HEK293T (cell line): ENCODE results near the gene VPS9D1.
"Not testable (repeated sequence)": the region's sequence is repeated elsewhere in the genome, so short reads cannot be mapped to it uniquely, and the experiment has no call there.

Experiments
- CTCF ChIA-PET: fragments of 350-600 bp; formaldehyde crosslinking; extraction: SDS; loops from one replicate; lab custom pipeline; 2021; ENCODE audit warnings: antibody characterized with exemption, inconsistent platforms; lab: Yijun Ruan, JAX
- POLR2A ChIA-PET: fragments of 350-600 bp; formaldehyde crosslinking; extraction: SDS; loops from one replicate; lab custom pipeline; 2020; ENCODE audit warnings: antibody characterized with exemption, inconsistent platforms; lab: Yijun Ruan, JAX
- DNase-seq: peaks from one replicate; pipeline ENCODE4 v3.0.0; 2012; ENCODE audit warnings: mixed read lengths; ENCODE audit errors: extremely low spot score
- ARNT ChIP-seq: fragments of 450-650 bp; IDR thresholded peaks from 2 replicates; pipeline ENCODE4 v1.6.1; 2017; ENCODE audit warnings: mild to moderate bottlenecking
- BHLHE40 ChIP-seq: fragments of 450-650 bp; IDR thresholded peaks from 2 replicates; pipeline ENCODE4 v1.6.1; 2016; ENCODE audit warnings: mild to moderate bottlenecking, moderate library complexity, borderline replicate concordance
- CTBP1 ChIP-seq: fragments of 450-650 bp; IDR thresholded peaks from 2 replicates; pipeline ENCODE4 v1.6.1; 2016; ENCODE audit warnings: borderline replicate concordance
- ELF4 ChIP-seq: fragments of 450-650 bp; IDR thresholded peaks from 2 replicates; pipeline ENCODE4 v1.6.1; 2017; ENCODE audit warnings: antibody characterized with exemption
- FOXA1 ChIP-seq: fragments of 450-650 bp; IDR thresholded peaks from 2 replicates; pipeline ENCODE4 v1.6.1; 2016; ENCODE audit warnings: mild to moderate bottlenecking
- FOXK2 ChIP-seq: fragments of 450-650 bp; IDR thresholded peaks from 2 replicates; pipeline ENCODE4 v1.6.1; 2016; ENCODE audit warnings: mild to moderate bottlenecking
- FOXM1 ChIP-seq: fragments of 450-650 bp; IDR thresholded peaks from 2 replicates; pipeline ENCODE4 v1.6.1; 2017; ENCODE audit warnings: mild to moderate bottlenecking, borderline replicate concordance
- HDGF ChIP-seq: fragments of 450-650 bp; IDR thresholded peaks from 2 replicates; pipeline ENCODE4 v1.6.1; 2017; ENCODE audit warnings: antibody characterized with exemption, borderline replicate concordance
- L3MBTL2 ChIP-seq: fragments of 450-650 bp; conservative IDR thresholded peaks from 2 replicates; pipeline ENCODE4 v1.6.1; 2016; ENCODE audit warnings: mild to moderate bottlenecking
- LEF1 ChIP-seq: fragments of 450-650 bp; IDR thresholded peaks from 2 replicates; pipeline ENCODE4 v1.6.1; 2017; ENCODE audit warnings: mild to moderate bottlenecking, borderline replicate concordance
- NFRKB ChIP-seq: fragments of 450-650 bp; IDR thresholded peaks from 2 replicates; pipeline ENCODE4 v1.6.1; 2016; ENCODE audit warnings: mild to moderate bottlenecking, moderate library complexity
- PKNOX1 ChIP-seq: fragments of 450-650 bp; IDR thresholded peaks from 2 replicates; pipeline ENCODE4 v1.6.1; 2016
- SP1 ChIP-seq: fragments of 450-650 bp; IDR thresholded peaks from 2 replicates; pipeline ENCODE4 v1.6.1; 2017
- SUZ12 ChIP-seq: fragments of 450-650 bp; IDR thresholded peaks from 2 replicates; pipeline ENCODE4 v1.6.1; 2016; ENCODE audit warnings: mild to moderate bottlenecking
- TARDBP ChIP-seq: fragments of 450-650 bp; IDR thresholded peaks from 2 replicates; pipeline ENCODE4 v1.6.1; 2016
- ZNF384 ChIP-seq: fragments of 450-650 bp; IDR thresholded peaks from 2 replicates; pipeline ENCODE4 v1.6.1; 2016

The VPS9D1 gene

GRCh38 chr16:89672177-89672941 is 48.3 kb downstream of the VPS9D1 start:
- POLR2A ChIA-PET = no interaction called here
- no peak for DNase-seq
- CTCF ChIA-PET = no interaction called here
- TF ChIP-seq SP1 (no peak), TARDBP (no peak), ELF4 (no peak), FOXA1 (no peak), L3MBTL2 (no peak), FOXK2 (no peak), BHLHE40 (no peak), CTBP1 (no peak), ZNF384 (no peak)

- CTCF ChIA-PET, POLR2A ChIA-PET, DNase-seq: not testable (repeated sequence)
Measured at GRCh38 chr16:89671565-89671964, 49.1 kb downstream of the VPS9D1 start.

- TF ChIP-seq TARDBP = no peak
- no peak for TF ChIP-seq SUZ12
- TF ChIP-seq FOXK2 = no peak
- TF ChIP-seq ZNF384 = no peak
- TF ChIP-seq NFRKB = no peak
- TF ChIP-seq FOXM1 = no peak
- TF ChIP-seq ELF4 = no peak
- TF ChIP-seq SP1 = no peak
- TF ChIP-seq ARNT = no peak
- no peak for TF ChIP-seq FOXA1
- no peak for TF ChIP-seq BHLHE40
- no peak for TF ChIP-seq L3MBTL2
- no peak for TF ChIP-seq HDGF
- no peak for TF ChIP-seq CTBP1
- TF ChIP-seq LEF1 = no peak
- TF ChIP-seq PKNOX1 = no peak
- CTCF ChIA-PET = interaction anchor here (0.6 kb wide), 1 partner anchor 56 kb away, joined by 3 read pairs; no protein-coding TSS in a partner anchor
- no peak for DNase-seq
- POLR2A ChIA-PET = no interaction called here
Measured at GRCh38 chr16:89670496-89671431, 49.9 kb downstream of the VPS9D1 start.

DNA sequence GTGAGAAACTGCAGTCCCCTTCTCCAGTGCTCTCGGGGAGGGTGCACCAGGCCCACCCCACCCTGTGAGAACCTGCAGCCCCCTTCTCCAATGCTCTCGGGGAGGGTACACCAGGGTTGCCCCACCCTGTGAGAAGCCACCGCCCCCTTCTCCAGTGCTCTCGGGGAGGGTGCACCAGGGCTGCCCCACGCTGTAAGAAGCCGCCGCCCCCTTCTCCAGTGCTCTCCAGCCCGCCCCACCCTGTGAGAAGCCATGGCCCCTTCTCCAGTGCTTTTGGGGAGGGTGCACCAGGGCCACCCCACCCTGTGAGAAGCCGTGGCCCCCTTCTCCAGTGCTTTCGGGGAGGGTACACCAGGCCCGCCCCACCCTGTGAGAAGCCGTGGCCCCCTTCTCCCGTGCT is 50.9 kb downstream of the VPS9D1 start:
- no peak for DNase-seq
- ChIA-PET POLR2A (no interaction called here), CTCF (no interaction called here)
- TF ChIP-seq SP1 = no peak
- no peak for TF ChIP-seq PKNOX1
- TF ChIP-seq L3MBTL2 = no peak
- TF ChIP-seq FOXK2 = no peak

GRCh38 chr16:89668790-89669158 is 51.9 kb downstream of the VPS9D1 start:
- DNase-seq = no peak
- POLR2A ChIA-PET = no interaction called here
- CTCF ChIA-PET = no interaction called here
- TF ChIP-seq LEF1 (no peak), BHLHE40 (no peak), PKNOX1 (no peak), ARNT (no peak), FOXM1 (no peak), SUZ12 (no peak), FOXA1 (no peak), NFRKB (no peak), ZNF384 (no peak), CTBP1 (no peak), FOXK2 (no peak), L3MBTL2 (no peak), TARDBP (no peak), SP1 (no peak), HDGF (no peak), ELF4 (no peak)

DNA sequence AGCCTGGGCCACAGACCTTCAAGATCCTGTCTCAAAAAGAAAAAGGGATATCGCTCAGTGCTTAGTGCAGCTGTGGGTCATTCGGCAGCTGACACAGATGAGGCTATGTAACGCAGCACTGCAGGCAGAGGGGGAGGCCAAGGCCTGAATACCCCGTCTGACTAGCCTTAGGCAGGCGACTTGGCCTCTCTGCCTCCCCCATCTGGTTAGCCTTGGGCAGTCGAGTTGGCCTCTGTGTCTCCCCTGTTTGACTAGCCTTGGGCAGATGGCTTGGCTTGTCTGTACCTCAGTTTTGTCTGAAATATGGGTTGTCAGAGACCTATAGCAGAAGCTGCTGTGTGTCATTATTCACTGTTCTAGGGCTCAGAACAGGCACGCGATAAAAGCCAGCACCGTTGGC is 53.1 kb downstream of the VPS9D1 start:
- TF ChIP-seq SUZ12 (no peak), ZNF384 (no peak), FOXM1 (no peak), ARNT (no peak), HDGF (no peak), BHLHE40 (no peak), PKNOX1 (no peak), SP1 (no peak), LEF1 (no peak), CTBP1 (no peak), FOXK2 (no peak), ELF4 (no peak), NFRKB (no peak), FOXA1 (no peak), TARDBP (no peak), L3MBTL2 (no peak)
- no peak for DNase-seq
- CTCF ChIA-PET = no interaction called here
- POLR2A ChIA-PET = interaction anchor here (0.9 kb wide), 1 partner anchor 18 kb away, joined by 3 read pairs; the partner anchor contains the start of gene CDK10

DNA sequence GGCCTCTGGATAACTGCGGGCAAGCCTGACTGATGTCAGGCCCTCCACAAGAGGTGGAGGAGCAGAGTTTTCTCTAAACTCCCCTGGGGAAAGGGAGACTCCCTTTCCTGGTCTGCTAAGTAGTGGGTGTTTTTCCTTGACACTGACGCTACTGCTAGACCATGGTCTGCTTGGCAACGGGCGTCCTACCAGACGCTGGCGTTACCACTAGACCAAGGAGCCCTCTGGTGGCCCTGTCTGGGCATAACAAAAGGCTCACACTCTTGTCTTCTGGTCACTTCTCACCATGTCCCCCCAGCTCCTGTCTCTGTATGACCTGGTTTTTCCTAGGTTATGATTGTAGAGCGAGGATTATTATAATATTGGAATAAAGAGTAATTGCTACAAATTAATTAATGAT is 53.7 kb downstream of the VPS9D1 start:
- ChIA-PET CTCF (interaction anchor here (0.6 kb wide), 1 partner anchor 447 kb away, joined by 3 read pairs; no protein-coding TSS in a partner anchor), POLR2A (interaction anchor here (0.9 kb wide), 1 partner anchor 19 kb away, joined by 3 read pairs; the partner anchor contains the start of gene CDK10)
- not testable (repeated sequence) for DNase-seq

DNA sequence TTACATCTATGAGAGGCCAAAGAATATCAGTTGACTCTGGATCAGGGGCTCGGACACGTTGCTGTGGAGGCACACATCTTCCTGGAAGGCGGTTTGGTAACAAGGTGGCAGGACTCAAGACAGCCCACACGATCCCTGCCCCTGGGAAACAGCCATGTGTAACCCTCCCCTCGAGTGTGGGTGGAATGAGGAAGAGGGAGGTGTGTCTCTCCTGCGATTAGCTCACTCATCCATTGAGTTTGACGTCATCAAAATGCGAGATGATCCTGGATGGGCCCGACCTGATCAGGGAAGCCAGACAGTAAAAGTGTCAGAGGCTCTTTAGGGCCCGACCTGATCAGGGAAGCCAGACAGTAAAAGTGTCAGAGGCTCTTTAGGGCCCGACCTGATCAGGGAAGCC is 56.5 kb downstream of the VPS9D1 start:
- POLR2A ChIA-PET = interaction anchor here (1.0 kb wide), 1 partner anchor 22 kb away, joined by 3 read pairs; the partner anchor contains the start of gene CDK10
- DNase-seq, CTCF ChIA-PET: not testable (repeated sequence)
